ENCODE data around the gene AXDND1.

GRCh38 chr1:179598631-179599030 lies 232.9 kb downstream of the AXDND1 start:
- no peak for TF ChIP-seq CTCF (conservative IDR thresholded peaks at IDR 0.05)
- TF ChIP-seq ZFX (IDR thresholded peaks at IDR 0.05) = no peak
